Activated CD8-positive, alpha-beta memory T cell treated with anti-CD3 and anti-CD28 coated beads, Interleukin-2, amount 50 U/mL, for 4 hours (primary cell): ENCODE measurements around the gene STYXL1.

Experiments
- DNase-seq: peaks from one replicate; pipeline ENCODE4 v3.0.0-alpha.2; 2020

Gene STYXL1

GRCh38 chr7:75950111-75950681, 97.6 kb downstream of the STYXL1 start:
- DNase-seq, result no peak

GRCh38 chr7:75948179-75948578, 99.6 kb downstream of the STYXL1 start:
- DNase-seq, result no peak
